ENCODE results near the gene C2CD2L. TPM values are rescaled to one million over a fixed set of nuclear protein-coding genes. Genes with fewer than 3 reads are reported as not detected.
"Not testable (repeated sequence)": the region's sequence is repeated elsewhere in the genome, so short reads cannot be mapped to it uniquely, and the experiment has no call there.

Gene C2CD2L
- total RNA-seq, 1 donor: 5.6 TPM

DNA sequence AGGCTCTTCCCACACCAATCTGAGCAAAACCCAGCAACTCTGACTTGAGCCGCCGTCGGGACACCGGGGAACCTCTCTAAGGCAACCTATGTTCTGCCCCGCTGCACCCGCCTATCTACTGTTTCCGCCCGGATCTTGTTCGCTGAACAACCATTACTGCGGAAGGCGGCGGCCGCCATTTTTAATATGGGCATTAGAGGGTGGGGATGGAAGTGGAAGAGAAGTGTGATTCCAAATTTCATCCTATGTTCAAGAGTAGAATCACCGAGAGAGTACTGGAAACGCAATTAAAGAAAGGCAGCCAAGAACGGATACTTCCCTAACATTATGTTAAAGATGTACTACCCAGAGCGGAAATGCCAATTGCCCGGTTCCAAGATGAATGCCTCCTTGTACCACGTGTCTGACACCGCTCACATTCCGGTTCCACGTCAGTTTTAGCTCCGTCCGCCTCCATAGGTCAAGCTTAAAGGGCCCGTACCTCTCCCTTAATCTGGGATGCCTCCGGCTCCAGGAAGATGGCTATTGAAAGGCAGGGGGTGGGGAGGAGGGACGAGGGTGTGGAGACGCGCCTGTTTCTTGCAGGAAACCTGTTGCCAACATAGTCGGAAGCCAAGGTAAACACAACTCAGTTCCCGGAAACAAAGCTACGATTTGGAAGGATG is 5.3 kb upstream of the C2CD2L start, which contains the start of gene DPAGT1:
TSS of gene DPAGT1 (minus strand) at position 95 of the 665 bp plus-strand sequence. CDS start 198 bp downstream, outside the sequence.
- peak within 1 kb of the TSS; percentile 89 for H3K4me3 ChIP-seq (ENCODE audit: low read depth, low read length)
- TF ChIP-seq, protein P1, sequence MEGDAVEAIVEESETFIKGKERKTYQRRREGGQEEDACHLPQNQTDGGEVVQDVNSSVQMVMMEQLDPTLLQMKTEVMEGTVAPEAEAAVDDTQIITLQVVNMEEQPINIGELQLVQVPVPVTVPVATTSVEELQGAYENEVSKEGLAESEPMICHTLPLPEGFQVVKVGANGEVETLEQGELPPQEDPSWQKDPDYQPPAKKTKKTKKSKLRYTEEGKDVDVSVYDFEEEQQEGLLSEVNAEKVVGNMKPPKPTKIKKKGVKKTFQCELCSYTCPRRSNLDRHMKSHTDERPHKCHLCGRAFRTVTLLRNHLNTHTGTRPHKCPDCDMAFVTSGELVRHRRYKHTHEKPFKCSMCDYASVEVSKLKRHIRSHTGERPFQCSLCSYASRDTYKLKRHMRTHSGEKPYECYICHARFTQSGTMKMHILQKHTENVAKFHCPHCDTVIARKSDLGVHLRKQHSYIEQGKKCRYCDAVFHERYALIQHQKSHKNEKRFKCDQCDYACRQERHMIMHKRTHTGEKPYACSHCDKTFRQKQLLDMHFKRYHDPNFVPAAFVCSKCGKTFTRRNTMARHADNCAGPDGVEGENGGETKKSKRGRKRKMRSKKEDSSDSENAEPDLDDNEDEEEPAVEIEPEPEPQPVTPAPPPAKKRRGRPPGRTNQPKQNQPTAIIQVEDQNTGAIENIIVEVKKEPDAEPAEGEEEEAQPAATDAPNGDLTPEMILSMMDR (IDR thresholded peaks at IDR 0.05; ENCODE audit: insufficient read depth, low read depth, low read length): no peak
- peak; percentile 97 for DNase-seq (ENCODE audit: low read depth)

DNA sequence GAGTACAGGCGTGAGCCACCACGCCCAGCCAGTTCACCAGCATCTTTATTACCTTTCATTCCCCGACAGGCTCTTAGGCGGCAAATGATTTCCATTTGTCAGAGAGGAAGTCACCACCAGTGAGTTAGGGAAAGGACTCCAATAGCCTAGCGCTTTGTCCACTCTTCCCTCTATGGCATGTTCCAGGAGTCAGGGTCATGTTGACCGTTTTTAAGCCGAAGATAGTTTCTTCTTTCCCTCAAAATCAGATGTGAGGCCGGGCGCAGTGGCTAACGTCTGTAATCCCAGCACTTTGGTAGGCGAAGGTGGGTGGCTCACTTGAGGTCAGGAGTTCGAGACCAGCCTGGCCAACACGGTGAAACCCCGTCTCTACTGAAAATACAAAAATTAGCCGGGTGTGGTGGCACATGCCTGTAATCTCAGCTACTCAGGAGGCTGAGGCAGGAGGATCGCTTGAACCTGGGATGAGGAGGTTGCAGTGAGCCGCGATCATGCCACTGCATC is 3.9 kb upstream of the C2CD2L start:
- DNase-seq (ENCODE audit: low read depth): not testable (repeated sequence)
- H3K4me3 ChIP-seq (ENCODE audit: low read depth, low read length): peak overlapping the region; percentile 89

DNA sequence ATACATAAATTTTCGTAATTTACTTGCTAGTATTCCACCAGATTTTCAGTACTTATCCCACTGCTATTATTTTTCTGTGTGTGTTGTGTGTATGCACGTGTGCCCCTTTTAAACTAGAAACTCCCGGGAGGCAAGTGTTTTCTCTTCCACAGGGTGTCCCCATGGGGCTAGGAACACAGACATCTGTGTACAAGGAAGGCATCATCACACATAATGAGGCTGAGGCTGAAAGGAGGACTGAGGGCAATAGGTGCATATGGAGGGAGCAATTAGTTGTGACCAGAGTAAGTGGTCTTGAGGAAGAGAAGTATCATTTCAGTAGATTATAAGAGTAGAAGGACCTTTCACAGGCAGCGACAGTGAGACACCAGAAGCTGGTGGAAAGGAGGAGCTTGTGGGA is 3.4 kb upstream of the C2CD2L start:
- DNase-seq (ENCODE audit: low read depth): no peak
- no peak overlapping the region for H3K4me3 ChIP-seq (ENCODE audit: low read depth, low read length)
- TF ChIP-seq, protein P1 (IDR thresholded peaks at IDR 0.05; ENCODE audit: insufficient read depth, low read depth, low read length): peak; percentile 8

DNA sequence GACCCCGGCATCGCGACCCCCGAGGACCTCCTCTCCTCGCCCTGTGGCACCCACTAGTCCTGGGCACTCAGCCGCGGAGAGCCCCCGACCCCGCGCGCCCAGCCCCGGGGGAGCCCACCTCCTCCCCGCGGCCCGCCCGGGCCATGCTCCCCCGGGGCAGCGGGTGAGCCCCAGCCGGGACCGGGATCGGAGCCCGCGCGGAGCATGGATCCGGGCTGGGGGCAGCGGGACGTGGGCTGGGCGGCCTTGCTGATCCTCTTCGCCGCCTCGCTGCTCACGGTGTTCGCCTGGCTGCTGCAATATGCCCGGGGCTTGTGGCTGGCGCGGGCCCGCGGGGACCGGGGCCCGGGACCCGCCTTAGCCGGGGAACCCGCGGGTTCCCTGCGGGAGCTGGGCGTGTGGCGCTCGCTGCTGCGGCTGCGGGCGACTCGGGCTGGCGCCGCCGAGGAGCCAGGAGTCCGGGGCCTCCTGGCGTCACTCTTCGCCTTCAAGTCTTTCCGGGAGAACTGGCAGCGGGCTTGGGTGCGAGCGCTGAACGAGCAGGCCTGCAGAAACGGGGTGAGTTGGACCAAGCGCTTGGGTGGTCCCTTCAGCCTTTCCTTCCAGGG is 498 bp downstream of the C2CD2L start:
- TF ChIP-seq, protein P1 (IDR thresholded peaks at IDR 0.05; ENCODE audit: insufficient read depth, low read depth, low read length): no peak
- no peak for DNase-seq (ENCODE audit: low read depth)
- peak overlapping the region; percentile 80 for H3K4me3 ChIP-seq (ENCODE audit: low read depth, low read length)

DNA sequence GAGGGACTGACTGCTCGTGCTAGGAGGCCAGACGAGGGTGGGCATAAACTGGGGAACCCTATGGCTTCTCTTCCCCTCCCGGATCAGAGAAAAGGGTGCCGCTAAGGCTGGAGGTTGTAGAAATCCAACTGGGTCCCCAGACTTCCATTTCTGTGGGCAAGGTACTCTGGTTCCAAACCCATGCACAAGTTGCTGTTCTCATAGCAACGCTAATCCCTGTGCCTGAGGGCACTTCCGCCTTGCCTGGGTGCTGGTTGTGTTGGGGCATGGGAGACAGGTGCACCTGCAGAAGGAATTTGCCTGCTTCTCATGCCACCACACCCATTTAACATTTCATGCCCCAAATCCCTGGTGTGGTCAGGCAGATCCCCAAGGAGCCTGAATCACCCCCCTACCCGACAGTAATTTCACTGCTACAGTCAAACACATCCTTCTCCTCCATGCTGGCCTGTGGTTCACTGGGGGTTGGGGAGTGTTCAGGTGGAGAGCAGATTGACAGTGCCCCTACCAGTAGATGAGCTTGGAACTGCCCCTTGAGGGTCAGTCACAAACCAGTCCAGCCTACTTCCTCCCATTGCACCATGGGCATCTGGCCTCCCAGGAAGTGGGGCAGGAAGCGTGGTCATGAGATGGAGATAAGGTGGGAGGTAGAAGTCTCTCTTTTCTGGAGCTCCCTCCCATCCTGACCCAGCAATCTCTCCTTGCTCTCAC is 1.2 kb downstream of the C2CD2L start:
- DNase-seq (ENCODE audit: low read depth): peak; percentile 27
- peak overlapping the region; percentile 80 for H3K4me3 ChIP-seq (ENCODE audit: low read depth, low read length)
- TF ChIP-seq, protein P1 (IDR thresholded peaks at IDR 0.05; ENCODE audit: insufficient read depth, low read depth, low read length): no peak

DNA sequence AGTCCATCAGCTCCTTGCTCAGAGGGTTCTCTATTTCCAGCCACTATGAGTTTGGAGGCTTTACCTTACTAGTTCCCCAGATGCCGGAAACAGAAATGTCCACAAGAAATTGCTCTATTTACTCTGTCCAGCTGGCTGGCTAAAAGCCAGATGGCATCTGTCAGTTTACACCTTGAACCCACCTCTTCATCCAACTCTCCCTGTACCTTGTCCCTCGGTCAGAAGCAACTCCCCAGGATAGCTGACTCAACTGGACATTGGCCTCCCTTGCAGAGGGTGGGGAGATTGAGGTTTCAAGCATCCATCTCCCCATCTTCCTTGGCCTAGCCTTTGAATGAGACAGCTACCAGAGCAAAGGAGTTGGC is 1.7 kb downstream of the C2CD2L start:
- H3K4me3 ChIP-seq (ENCODE audit: low read depth, low read length): peak overlapping the region; percentile 80
- TF ChIP-seq, protein P1 (IDR thresholded peaks at IDR 0.05; ENCODE audit: insufficient read depth, low read depth, low read length): no peak
- DNase-seq (ENCODE audit: low read depth): no peak

DNA sequence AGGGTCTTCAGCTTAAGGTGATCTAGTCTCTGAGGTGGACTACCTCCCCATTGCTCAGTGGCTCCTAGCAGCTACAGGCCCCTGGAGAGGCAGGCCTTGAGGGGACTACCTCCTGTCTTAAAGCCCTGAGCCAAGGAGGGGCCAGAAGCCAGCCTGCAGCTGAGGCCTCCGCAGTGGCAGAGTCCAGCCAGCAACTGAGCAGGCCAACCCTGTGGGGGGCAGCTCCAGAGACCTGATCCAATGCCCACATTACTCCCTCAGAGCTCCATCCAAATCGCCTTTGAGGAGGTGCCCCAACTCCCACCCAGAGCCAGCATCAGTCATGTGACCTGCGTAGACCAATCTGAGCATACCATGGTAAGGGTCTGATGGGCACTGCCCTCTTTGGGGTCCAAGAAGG is 2.7 kb downstream of the C2CD2L start:
- DNase-seq (ENCODE audit: low read depth): no peak
- TF ChIP-seq, protein P1 (IDR thresholded peaks at IDR 0.05; ENCODE audit: insufficient read depth, low read depth, low read length): no peak
- no peak overlapping the region for H3K4me3 ChIP-seq (ENCODE audit: low read depth, low read length)
